GM19455 (cell line): ENCODE measurements around the gene TENM3.
"Not testable (repeated sequence)": the region's sequence is repeated elsewhere in the genome, so short reads cannot be mapped to it uniquely, and the experiment has no call there.

Experiments
- ATAC-seq: cut with Tn5 transposase; IDR thresholded peaks from one replicate; pipeline ENCODE4 v1.9.1; 2021; ENCODE audit not compliant: unreplicated experiment

TENM3 gene

GRCh38 chr4:182385897-182386296 lies 142.7 kb downstream of the TENM3 start:
- no peak for ATAC-seq

- ATAC-seq: not testable (repeated sequence)
Measured at GRCh38 chr4:182386576-182386975, 143.4 kb downstream of the TENM3 start.

- no peak for ATAC-seq
Measured at GRCh38 chr4:182391111-182391684, 148.0 kb downstream of the TENM3 start.

GRCh38 chr4:182394181-182394580 lies 151.0 kb downstream of the TENM3 start:
- ATAC-seq: no peak

- ATAC-seq: no peak
Measured at GRCh38 chr4:182400081-182400480, 156.9 kb downstream of the TENM3 start.

- no peak for ATAC-seq
Measured at GRCh38 chr4:182400790-182401189, 157.6 kb downstream of the TENM3 start.

GRCh38 chr4:182404376-182404775 lies 161.2 kb downstream of the TENM3 start:
- ATAC-seq: no peak

GRCh38 chr4:182405087-182405486 lies 161.9 kb downstream of the TENM3 start:
- ATAC-seq: no peak

- no peak for ATAC-seq
Measured at GRCh38 chr4:182409271-182409670, 166.1 kb downstream of the TENM3 start.

- no peak for ATAC-seq
Measured at GRCh38 chr4:182411391-182411790, 168.2 kb downstream of the TENM3 start.

- no peak for ATAC-seq
Measured at GRCh38 chr4:182413550-182413949, 170.3 kb downstream of the TENM3 start.

- ATAC-seq: no peak
Measured at GRCh38 chr4:182415116-182415515, 171.9 kb downstream of the TENM3 start.

GRCh38 chr4:182416067-182416466 lies 172.9 kb downstream of the TENM3 start:
- ATAC-seq: no peak

- no peak for ATAC-seq
Measured at GRCh38 chr4:182418054-182418734, 175.0 kb downstream of the TENM3 start.

GRCh38 chr4:182420189-182420588 lies 177.0 kb downstream of the TENM3 start:
- ATAC-seq: no peak

- no peak for ATAC-seq
Measured at GRCh38 chr4:182421753-182422152, 178.6 kb downstream of the TENM3 start.

GRCh38 chr4:182425302-182425701 lies 182.1 kb downstream of the TENM3 start:
- no peak for ATAC-seq

GRCh38 chr4:182426901-182427300 lies 183.7 kb downstream of the TENM3 start:
- no peak for ATAC-seq

- ATAC-seq: no peak
Measured at GRCh38 chr4:182427554-182427953, 184.4 kb downstream of the TENM3 start.

GRCh38 chr4:182429896-182430295 lies 186.7 kb downstream of the TENM3 start:
- no peak for ATAC-seq

- ATAC-seq: no peak
Measured at GRCh38 chr4:182432819-182433218, 189.6 kb downstream of the TENM3 start.

- ATAC-seq: no peak
Measured at GRCh38 chr4:182434720-182435119, 191.5 kb downstream of the TENM3 start.

- ATAC-seq: no peak
Measured at GRCh38 chr4:182435401-182435800, 192.2 kb downstream of the TENM3 start.
